ENCODE data around the gene MIPEP.

- TF ChIP-seq EZH2 (IDR thresholded peaks at IDR 0.05; ENCODE audit: low read length) (no peak), CTCF (optimal IDR thresholded peaks at IDR 0.05 in 1 of 3, IDR thresholded peaks at IDR 0.05 in 1 of 3, conservative IDR thresholded peaks at IDR 0.05 in 1 of 3; ENCODE audit: extremely low read depth in 1 of 3, insufficient read depth in 2 of 3, low read length in 3 of 3) (no peak)
These were observed 153.9 kb downstream of the MIPEP start for GRCh38 chr13:23735329-23735728.
